Adipocyte (in vitro differentiated cells): ENCODE measurements around the gene PAN3.
"Not testable (repeated sequence)": the region's sequence is repeated elsewhere in the genome, so short reads cannot be mapped to it uniquely, and the experiment has no call there.

Experiments
- DNase-seq: peaks from one replicate; pipeline ENCODE4 v3.0.0-alpha.2; 2015; ENCODE audit warnings: low read depth
- H3K27me3 ChIP-seq: replicated peaks from 2 replicates; pipeline ENCODE4 v1.7.0; 2013; ENCODE audit warnings: mild to moderate bottlenecking, low read length, moderate library complexity; ENCODE audit not compliant: control insufficient read depth, insufficient read depth
- H3K36me3 ChIP-seq: 2 replicates; pipeline ENCODE4 v1.7.0; 2013; ENCODE audit warnings: low read length, mild to moderate bottlenecking, moderate library complexity; ENCODE audit not compliant: control insufficient read depth, insufficient read depth, severe bottlenecking
- H3K4me1 ChIP-seq: 2 replicates; pipeline ENCODE4 v1.7.0; 2013; ENCODE audit warnings: mild to moderate bottlenecking, low read length, moderate library complexity; ENCODE audit not compliant: control insufficient read depth, insufficient read depth
- H3K4me3 ChIP-seq: 2 replicates; pipeline ENCODE4 v1.7.0; 2013; ENCODE audit warnings: mild to moderate bottlenecking, low read length, moderate library complexity
- H3K9ac ChIP-seq: 2 replicates; pipeline ENCODE4 v1.7.0; 2013; ENCODE audit warnings: mild to moderate bottlenecking, low read length, moderate library complexity
- H3K9me3 ChIP-seq: 2 replicates; pipeline ENCODE4 v1.7.0; 2013; ENCODE audit warnings: mild to moderate bottlenecking, low read length, moderate library complexity; ENCODE audit not compliant: control insufficient read depth

The PAN3 gene

GRCh38 chr13:28140433-28141125, 2.2 kb downstream of the PAN3 start:
- Histone ChIP-seq H3K4me1 (peaks cover 30% of the 10 kb centered on the region), H3K27me3 (no peaks in the 10 kb centered on the region), H3K9ac (peak overlapping the region; percentile 96), H3K4me3 (peak overlapping the region; percentile 100), H3K9me3 (no peaks in the 10 kb centered on the region), H3K36me3 (no peaks in the 10 kb centered on the region)
- DNase-seq, result peak; percentile 9

- H3K9ac ChIP-seq, DNase-seq, H3K27me3 ChIP-seq, H3K4me3 ChIP-seq, H3K9me3 ChIP-seq, H3K36me3 ChIP-seq: not testable (repeated sequence)
- peaks cover 30% of the 10 kb centered on the region for H3K4me1 ChIP-seq
Measured at GRCh38 chr13:28141542-28141941, 3.2 kb downstream of the PAN3 start.

GRCh38 chr13:28145049-28145448, 6.7 kb downstream of the PAN3 start:
- H3K9me3 ChIP-seq, result no peaks in the 10 kb centered on the region
- no peaks in the 10 kb centered on the region for H3K27me3 ChIP-seq
- H3K36me3 ChIP-seq, result no peaks in the 10 kb centered on the region
- DNase-seq, result no peak
- H3K4me3 ChIP-seq, result no peak overlapping the region
- peaks cover 20% of the 10 kb centered on the region for H3K4me1 ChIP-seq
- H3K9ac ChIP-seq, result no peak overlapping the region

DNA sequence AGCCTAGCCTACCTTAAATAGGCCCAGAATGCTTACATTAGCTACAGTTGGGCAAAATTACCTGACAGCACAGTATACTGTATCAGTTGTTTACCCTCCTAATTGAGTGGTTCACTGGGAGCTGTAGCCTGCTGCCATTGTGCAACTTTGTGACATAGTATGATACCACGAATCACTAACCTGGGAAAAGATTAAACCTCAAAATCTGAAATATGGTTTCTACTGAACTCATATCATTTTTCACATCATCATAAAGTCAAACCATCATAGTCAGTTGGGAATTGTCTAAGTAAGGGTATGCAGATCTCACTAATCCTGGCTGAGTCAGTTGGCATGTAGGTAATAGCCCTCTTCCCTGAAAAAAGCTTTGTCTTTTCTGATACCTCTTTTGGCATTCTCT, 9.2 kb downstream of the PAN3 start:
- H3K4me1 ChIP-seq, result peaks cover 9% of the 10 kb centered on the region
- H3K27me3 ChIP-seq, result no peaks in the 10 kb centered on the region
- DNase-seq, result peak; percentile 24
- H3K4me3 ChIP-seq, result no peak overlapping the region
- no peaks in the 10 kb centered on the region for H3K9me3 ChIP-seq
- no peak overlapping the region for H3K9ac ChIP-seq
- no peaks in the 10 kb centered on the region for H3K36me3 ChIP-seq

- no peak overlapping the region for H3K4me3 ChIP-seq
- no peaks in the 10 kb centered on the region for H3K27me3 ChIP-seq
- H3K9ac ChIP-seq, result no peak overlapping the region
- H3K4me1 ChIP-seq, result peaks cover 12% of the 10 kb centered on the region
- H3K36me3 ChIP-seq, result no peaks in the 10 kb centered on the region
- H3K9me3 ChIP-seq, result no peaks in the 10 kb centered on the region
- DNase-seq, result no peak
Measured at GRCh38 chr13:28159057-28159456, 20.7 kb downstream of the PAN3 start.

- DNase-seq, result peak; percentile 29
- Histone ChIP-seq H3K27me3 (no peaks in the 10 kb centered on the region), H3K4me3 (no peak overlapping the region), H3K36me3 (no peaks in the 10 kb centered on the region), H3K9ac (no peak overlapping the region), H3K9me3 (no peaks in the 10 kb centered on the region), H3K4me1 (peaks cover 12% of the 10 kb centered on the region)
Measured at GRCh38 chr13:28161370-28161769, 23.0 kb downstream of the PAN3 start.

DNA sequence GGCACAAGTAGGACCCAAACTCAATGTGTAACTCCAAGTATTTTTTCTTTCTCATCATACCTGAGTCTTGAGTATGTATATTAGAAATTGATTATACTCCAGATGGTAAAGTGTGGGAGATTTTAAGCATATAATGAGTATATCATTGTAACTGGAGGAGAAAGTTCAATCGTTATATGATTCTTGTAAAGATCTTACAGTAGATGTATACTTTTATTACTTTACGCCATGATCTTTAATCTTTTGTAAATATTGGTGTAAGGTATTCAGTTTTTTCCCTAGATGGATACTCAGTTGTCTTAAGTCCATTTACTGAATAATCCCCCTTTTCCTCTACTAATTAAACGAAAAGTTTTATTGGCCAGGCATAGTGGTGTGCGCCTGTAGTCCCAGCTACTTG, 25.2 kb downstream of the PAN3 start:
- H3K36me3 ChIP-seq, result no peaks in the 10 kb centered on the region
- H3K9ac ChIP-seq, result no peak overlapping the region
- no peak for DNase-seq
- H3K27me3 ChIP-seq, result no peaks in the 10 kb centered on the region
- H3K9me3 ChIP-seq, result no peaks in the 10 kb centered on the region
- H3K4me3 ChIP-seq, result no peak overlapping the region
- peaks cover 12% of the 10 kb centered on the region for H3K4me1 ChIP-seq

- Histone ChIP-seq H3K36me3 (no peaks in the 10 kb centered on the region), H3K27me3 (no peaks in the 10 kb centered on the region), H3K4me3 (no peak overlapping the region), H3K9me3 (no peaks in the 10 kb centered on the region), H3K9ac (no peak overlapping the region), H3K4me1 (peaks cover 9% of the 10 kb centered on the region)
- DNase-seq, result no peak
Measured at GRCh38 chr13:28166257-28166656, 27.9 kb downstream of the PAN3 start.

- no peaks in the 10 kb centered on the region for H3K4me1 ChIP-seq
- no peak for DNase-seq
- H3K36me3 ChIP-seq, result no peaks in the 10 kb centered on the region
- no peak overlapping the region for H3K9ac ChIP-seq
- no peaks in the 10 kb centered on the region for H3K9me3 ChIP-seq
- no peak overlapping the region for H3K4me3 ChIP-seq
- H3K27me3 ChIP-seq, result no peaks in the 10 kb centered on the region
Measured at GRCh38 chr13:28171266-28171665, 32.9 kb downstream of the PAN3 start.

GRCh38 chr13:28172947-28173346, 34.6 kb downstream of the PAN3 start:
- H3K4me3 ChIP-seq, result no peak overlapping the region
- peaks cover 5% of the 10 kb centered on the region for H3K36me3 ChIP-seq
- no peaks in the 10 kb centered on the region for H3K4me1 ChIP-seq
- DNase-seq, result no peak
- no peak overlapping the region for H3K9ac ChIP-seq
- H3K9me3 ChIP-seq, result no peaks in the 10 kb centered on the region
- H3K27me3 ChIP-seq, result no peaks in the 10 kb centered on the region

DNA sequence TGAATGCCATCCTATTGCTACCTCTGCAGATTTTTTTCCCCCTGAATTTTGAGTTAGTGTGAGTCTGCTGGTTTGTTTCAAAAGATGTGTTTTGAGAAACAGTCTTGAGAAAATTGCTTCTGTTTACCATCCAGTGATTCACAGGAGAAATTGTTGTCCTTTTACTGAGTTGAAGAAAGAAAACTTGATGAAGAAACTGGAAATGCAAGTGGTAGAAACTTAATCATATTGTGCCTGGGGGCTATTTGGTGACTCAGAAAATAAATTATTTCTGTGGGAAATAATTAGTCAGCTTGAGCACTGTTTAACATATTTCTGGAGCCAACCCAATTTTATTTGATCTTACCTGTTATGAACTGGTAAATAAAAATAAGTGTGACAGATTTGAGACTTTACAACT, 35.4 kb downstream of the PAN3 start:
- H3K4me1 ChIP-seq, result no peaks in the 10 kb centered on the region
- no peaks in the 10 kb centered on the region for H3K27me3 ChIP-seq
- H3K36me3 ChIP-seq, result peaks cover 6% of the 10 kb centered on the region
- no peak overlapping the region for H3K9ac ChIP-seq
- H3K9me3 ChIP-seq, result no peaks in the 10 kb centered on the region
- no peak overlapping the region for H3K4me3 ChIP-seq
- no peak for DNase-seq

DNA sequence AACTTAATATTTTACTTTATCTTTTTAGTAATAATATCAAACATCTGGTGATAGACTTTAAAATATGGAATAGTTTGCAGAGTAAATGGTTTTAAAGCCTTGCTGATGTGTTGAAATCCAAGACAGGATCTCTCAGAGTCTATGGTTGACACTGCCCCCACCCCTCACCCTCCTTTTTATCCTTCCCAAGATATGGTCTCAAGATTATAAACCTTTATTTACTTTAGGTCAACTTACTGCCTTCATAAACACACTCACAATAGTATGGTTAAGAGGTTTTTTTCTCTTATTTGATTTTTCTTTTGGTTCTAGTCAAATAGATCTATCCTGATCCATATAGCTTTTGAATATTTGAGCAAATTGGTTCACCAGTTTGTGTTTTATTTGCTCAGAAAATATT, 39.0 kb downstream of the PAN3 start:
- H3K36me3 ChIP-seq, result peaks cover 6% of the 10 kb centered on the region
- no peaks in the 10 kb centered on the region for H3K9me3 ChIP-seq
- peaks cover 3% of the 10 kb centered on the region for H3K4me1 ChIP-seq
- H3K27me3 ChIP-seq, result no peaks in the 10 kb centered on the region
- no peak overlapping the region for H3K9ac ChIP-seq
- no peak for DNase-seq
- no peak overlapping the region for H3K4me3 ChIP-seq
